Activated B cell treated with CpG ODN at 0.5 μM for 24 hours (primary cell): ENCODE measurements around the gene NAALADL2. TPM values are rescaled to one million over a fixed set of nuclear protein-coding genes. Genes with fewer than 3 reads are reported as not detected.
"Not testable (repeated sequence)": the region's sequence is repeated elsewhere in the genome, so short reads cannot be mapped to it uniquely, and the experiment has no call there.

ENCODE experiments used
- ATAC-seq: fragments of 200-7000 bp; cut with Tn5 transposase; one replicate; pipeline ENCODE4 v1.10.0; 2021; ENCODE audit warnings: low read depth, mild to moderate bottlenecking, moderate library complexity
- CTCF ChIA-PET: fragments of 350-600 bp; sonication (Branson Sonifier 250); formaldehyde crosslinking; loops from one replicate; lab custom pipeline; 2021; ENCODE audit warnings: antibody characterized with exemption; lab: Charles Lee
- POLR2A ChIA-PET: fragments of 350-600 bp; sonication (Branson Sonifier 250); formaldehyde crosslinking; loops from one replicate; lab custom pipeline; 2021; ENCODE audit warnings: antibody characterized with exemption; lab: Charles Lee
- DNase-seq: peaks from one replicate; pipeline ENCODE4 v3.0.0; 2022
- H3K27ac Mint-ChIP-seq: one replicate; pipeline ENCODE4 v1.8.0; 2020; ENCODE audit warnings: mixed read lengths
- H3K27me3 Mint-ChIP-seq: one replicate; pipeline ENCODE4 v1.8.0; 2021; ENCODE audit warnings: mixed read lengths
- H3K36me3 Mint-ChIP-seq: one replicate; pipeline ENCODE4 v1.8.0; 2021; ENCODE audit warnings: low read depth, mixed read lengths
- H3K4me1 Mint-ChIP-seq: one replicate; pipeline ENCODE4 v1.8.0; 2021; ENCODE audit warnings: mixed read lengths
- H3K4me3 Mint-ChIP-seq: one replicate; pipeline ENCODE4 v1.8.0; 2020; ENCODE audit warnings: mild to moderate bottlenecking, mixed read lengths
- H3K9me3 Mint-ChIP-seq: one replicate; pipeline ENCODE4 v1.8.0; 2020; ENCODE audit warnings: mixed read lengths
- CTCF ChIP-seq: fragments of 200-600 bp; IDR thresholded peaks from one replicate; pipeline ENCODE4 v1.8.0; 2022; ENCODE audit warnings: antibody characterized with exemption, mild to moderate bottlenecking
- intact Hi-C: fragments of 100-400 bp; cut with micrococcal nuclease; formaldehyde crosslinking; loops from one replicate; pipeline ENCODE4 v1.15.1; 2024
- total RNA-seq: library from RNA; stranded (reverse); gene quantifications from 2 replicates; pipeline ENCODE4 v1.2.3, GENCODE V29; 2022

NAALADL2 gene
- total RNA-seq, 1 donor from 2014 or later, result not detected

DNA sequence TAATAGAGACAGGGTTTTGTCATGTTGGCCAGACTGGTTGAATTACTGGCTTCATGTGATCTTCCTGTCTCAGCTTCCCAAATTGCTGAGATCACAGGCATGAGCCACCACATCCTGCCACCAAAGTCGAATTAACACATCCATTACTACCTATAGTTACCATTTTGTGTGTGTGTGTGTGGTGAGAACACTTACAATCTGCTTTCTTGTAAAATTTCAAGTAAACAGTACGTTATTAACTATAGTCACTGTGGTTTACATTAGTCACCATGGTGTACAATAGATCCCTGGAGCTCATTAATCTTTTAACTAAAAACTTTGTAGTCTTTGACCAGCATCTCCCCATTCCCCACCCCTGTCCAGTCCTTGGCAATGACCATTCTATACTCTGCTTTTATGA, 270.0 kb downstream of the NAALADL2 start:
- H3K27ac Mint-ChIP-seq, result no peak overlapping the region
- no peak overlapping the region for H3K4me3 Mint-ChIP-seq
- POLR2A ChIA-PET, result no interaction called here
- H3K36me3 Mint-ChIP-seq, result no peaks in the 10 kb centered on the region
- intact Hi-C loops, result no loop called here
- no peaks in the 10 kb centered on the region for H3K9me3 Mint-ChIP-seq
- H3K27me3 Mint-ChIP-seq, result no peaks in the 10 kb centered on the region
- no peaks in the 10 kb centered on the region for H3K4me1 Mint-ChIP-seq
- ATAC-seq (no peak), DNase-seq (no peak)
- TF ChIP-seq CTCF, result no peak
- CTCF ChIA-PET, result no interaction called here

- DNase-seq (no peak), ATAC-seq (no peak)
- Mint-ChIP-seq H3K36me3 (no peaks in the 10 kb centered on the region), H3K27ac (no peak overlapping the region), H3K4me1 (no peaks in the 10 kb centered on the region), H3K9me3 (no peaks in the 10 kb centered on the region), H3K4me3 (no peak overlapping the region), H3K27me3 (no peaks in the 10 kb centered on the region)
- POLR2A ChIA-PET, result no interaction called here
- intact Hi-C loops, result no loop called here
- CTCF ChIA-PET, result no interaction called here
- no peak for TF ChIP-seq CTCF
Observed at GRCh38 chr3:175129571-175129970, 270.4 kb downstream of the NAALADL2 start.

DNA sequence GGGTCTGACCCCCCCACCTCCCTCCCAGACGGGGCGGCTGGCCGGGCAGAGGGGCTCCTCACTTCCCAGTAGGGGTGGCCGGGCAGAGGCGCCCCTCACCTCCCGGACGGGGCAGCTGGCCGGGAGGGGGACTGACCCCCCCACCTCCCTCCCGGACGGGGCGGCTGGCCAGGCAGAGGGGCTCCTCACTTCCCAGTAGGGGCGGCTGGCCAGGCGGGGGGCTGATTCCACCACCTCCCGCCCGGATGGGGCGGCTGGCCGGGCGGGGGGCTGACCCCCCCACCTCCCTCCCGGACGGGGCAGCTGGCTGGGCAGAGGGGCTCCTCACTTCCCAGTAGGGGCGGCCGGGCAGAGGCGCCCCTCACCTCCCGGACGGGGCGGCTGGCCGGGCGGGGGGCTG, 272.7 kb downstream of the NAALADL2 start:
- CTCF ChIA-PET, POLR2A ChIA-PET, H3K4me1 Mint-ChIP-seq, DNase-seq, H3K36me3 Mint-ChIP-seq, H3K27ac Mint-ChIP-seq, H3K4me3 Mint-ChIP-seq, ATAC-seq, H3K27me3 Mint-ChIP-seq, intact Hi-C loops, H3K9me3 Mint-ChIP-seq: not testable (repeated sequence)

DNA sequence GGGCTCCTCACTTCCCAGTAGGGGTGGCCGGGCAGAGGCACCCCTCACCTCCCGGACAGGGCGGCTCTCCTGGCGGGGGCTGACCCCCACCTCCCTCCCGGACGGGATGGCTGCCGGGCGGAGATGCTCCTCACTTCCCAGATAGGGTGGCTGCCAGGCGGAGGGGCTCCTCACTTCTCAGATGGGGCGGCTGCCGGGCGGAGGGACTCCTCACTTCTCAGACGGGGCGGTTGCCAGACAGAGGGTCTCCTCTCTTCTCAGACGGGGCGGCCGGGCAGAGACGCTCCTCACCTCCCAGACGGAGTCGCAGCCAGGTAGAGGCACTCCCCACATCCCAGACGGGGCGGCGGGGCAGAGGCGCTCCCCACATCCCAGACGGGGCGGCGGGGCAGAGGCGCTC, 273.6 kb downstream of the NAALADL2 start:
- H3K9me3 Mint-ChIP-seq, intact Hi-C loops, DNase-seq: not testable (repeated sequence)

DNA sequence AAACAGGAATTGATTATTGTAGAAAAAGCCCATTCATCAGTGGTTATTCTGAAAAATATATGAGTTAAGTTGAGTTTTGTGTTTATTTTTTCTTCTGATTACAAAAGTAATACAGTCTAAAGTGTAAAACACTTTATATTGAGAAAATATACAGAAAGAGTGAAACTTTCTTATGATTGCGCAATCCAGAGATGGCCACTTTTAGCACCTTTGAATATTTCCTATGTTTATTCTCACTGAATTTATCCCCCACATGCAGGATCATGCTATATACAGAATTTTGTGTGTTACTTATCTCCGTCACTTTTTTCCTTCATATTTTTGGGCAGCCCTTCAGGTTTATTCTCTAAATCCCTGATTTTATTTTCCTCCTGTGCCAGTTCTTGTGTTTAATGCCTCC, 285.2 kb downstream of the NAALADL2 start:
- CTCF ChIA-PET, result no interaction called here
- POLR2A ChIA-PET, result no interaction called here

More for the DNA sequence above, 273.6 kb downstream of the NAALADL2 start:
- H3K4me1 Mint-ChIP-seq, H3K4me3 Mint-ChIP-seq, ATAC-seq, CTCF ChIA-PET, POLR2A ChIA-PET, H3K27ac Mint-ChIP-seq, H3K36me3 Mint-ChIP-seq, H3K27me3 Mint-ChIP-seq: not testable (repeated sequence)

GRCh38 chr3:175146258-175146657, 287.1 kb downstream of the NAALADL2 start:
- ChIA-PET CTCF (no interaction called here), POLR2A (no interaction called here)
- Mint-ChIP-seq H3K27me3 (no peaks in the 10 kb centered on the region), H3K4me1 (no peaks in the 10 kb centered on the region), H3K4me3 (no peak overlapping the region), H3K36me3 (no peaks in the 10 kb centered on the region), H3K9me3 (no peaks in the 10 kb centered on the region), H3K27ac (no peak overlapping the region)
- no peak for ATAC-seq
- intact Hi-C loops, result no loop called here
- TF ChIP-seq CTCF, result no peak
- no peak for DNase-seq

More for the DNA sequence above, 285.2 kb downstream of the NAALADL2 start:
- Mint-ChIP-seq H3K4me1 (no peaks in the 10 kb centered on the region), H3K4me3 (no peak overlapping the region), H3K27ac (no peak overlapping the region), H3K27me3 (no peaks in the 10 kb centered on the region), H3K9me3 (peaks cover 3% of the 10 kb centered on the region), H3K36me3 (no peaks in the 10 kb centered on the region)
- DNase-seq, result no peak
- intact Hi-C loops, result no loop called here
- no peak for TF ChIP-seq CTCF
- ATAC-seq, result no peak
